Measurements from ENCODE around the gene ERC2.
"Not testable (repeated sequence)": the region's sequence is repeated elsewhere in the genome, so short reads cannot be mapped to it uniquely, and the experiment has no call there.

Gene ERC2

GRCh38 chr3:55863028-55863427, 605.2 kb downstream of the ERC2 start:
- no peak for FAIRE-seq

GRCh38 chr3:55860049-55860721, 608.1 kb downstream of the ERC2 start:
- FAIRE-seq: no peak

DNA sequence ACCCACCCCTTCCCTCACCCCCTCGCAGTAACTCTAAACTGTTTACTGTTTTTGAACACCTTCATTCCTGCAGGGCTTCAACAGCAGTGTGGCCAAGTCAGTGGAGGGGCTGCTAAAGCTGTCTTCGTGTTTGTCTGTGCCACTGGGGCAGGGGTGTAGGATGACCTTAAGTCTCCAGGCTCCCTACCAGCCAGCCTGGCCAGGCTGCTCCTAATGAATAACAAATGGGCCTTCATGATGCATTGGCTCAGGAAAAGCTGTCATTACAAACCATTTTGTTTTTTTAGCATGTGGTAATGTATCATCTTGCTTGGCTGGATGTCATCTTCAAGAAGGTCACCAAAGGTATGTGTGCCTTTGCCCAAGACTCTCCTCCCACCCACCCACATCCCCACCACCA, 609.0 kb downstream of the ERC2 start:
- FAIRE-seq: no peak

GRCh38 chr3:55858727-55859126, 609.5 kb downstream of the ERC2 start:
- FAIRE-seq: no peak

DNA sequence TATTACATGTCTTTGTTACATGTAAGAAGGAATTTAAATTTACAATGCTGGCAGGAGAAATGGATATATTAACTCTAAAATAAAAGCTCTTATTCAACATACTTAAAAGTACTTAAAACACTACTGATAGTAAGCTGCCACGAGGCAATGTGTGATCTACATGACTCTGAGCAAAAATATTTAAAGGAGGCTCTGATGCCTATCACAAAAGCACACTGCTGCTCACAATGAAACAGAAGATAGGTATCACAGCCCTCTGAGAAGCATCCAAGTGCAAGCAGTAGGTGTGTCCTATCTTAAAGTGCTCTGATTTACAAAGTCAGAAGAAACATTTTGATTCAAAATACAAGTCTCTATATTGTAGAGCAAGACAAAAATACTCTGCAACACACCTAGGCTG, 610.0 kb downstream of the ERC2 start:
- no peak for FAIRE-seq

DNA sequence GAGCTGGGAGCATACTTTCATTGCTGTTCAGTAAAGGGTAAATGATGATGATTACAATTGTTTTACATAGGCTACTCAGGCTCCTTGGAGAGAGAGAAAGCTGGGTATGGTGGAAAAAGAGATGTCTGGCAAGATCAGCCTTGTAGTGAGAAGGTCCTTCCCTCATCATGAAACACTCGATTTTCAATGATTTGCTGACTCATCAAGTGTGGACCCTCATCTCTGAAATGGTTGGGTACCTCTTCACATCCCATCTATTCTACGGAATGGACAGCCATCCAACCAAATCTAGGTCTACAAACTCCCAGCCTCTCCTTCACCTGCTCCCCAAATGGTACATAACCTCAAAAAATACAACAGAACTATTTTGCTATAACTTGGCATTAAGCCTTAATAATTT, 610.6 kb downstream of the ERC2 start:
- no peak for FAIRE-seq

GRCh38 chr3:55855311-55855710, 613.0 kb downstream of the ERC2 start:
- FAIRE-seq: no peak

- no peak for FAIRE-seq
Measured at GRCh38 chr3:55854494-55854893, 613.8 kb downstream of the ERC2 start.

DNA sequence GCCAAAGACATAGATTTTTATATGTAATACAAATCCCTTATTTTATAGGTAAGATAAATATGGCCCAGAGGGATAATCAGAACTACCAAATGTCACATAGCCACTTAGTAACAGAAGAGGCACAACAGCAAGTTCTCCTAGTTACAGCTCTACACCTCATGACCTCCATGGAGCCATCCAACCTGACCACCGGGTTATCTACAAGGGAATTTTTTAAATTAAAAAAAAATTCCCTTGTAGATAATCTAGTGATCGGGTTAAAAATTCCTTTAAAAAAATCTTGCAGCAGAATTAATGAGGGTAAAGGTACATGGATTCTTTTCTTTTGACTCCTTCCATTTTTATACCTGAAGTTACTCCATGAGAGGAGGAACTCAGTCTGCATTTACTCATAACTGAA, 615.9 kb downstream of the ERC2 start:
- no peak for FAIRE-seq

GRCh38 chr3:55842204-55842603, 626.1 kb downstream of the ERC2 start:
- no peak for FAIRE-seq

- not testable (repeated sequence) for FAIRE-seq
Measured at GRCh38 chr3:55831876-55832275, 636.4 kb downstream of the ERC2 start.

DNA sequence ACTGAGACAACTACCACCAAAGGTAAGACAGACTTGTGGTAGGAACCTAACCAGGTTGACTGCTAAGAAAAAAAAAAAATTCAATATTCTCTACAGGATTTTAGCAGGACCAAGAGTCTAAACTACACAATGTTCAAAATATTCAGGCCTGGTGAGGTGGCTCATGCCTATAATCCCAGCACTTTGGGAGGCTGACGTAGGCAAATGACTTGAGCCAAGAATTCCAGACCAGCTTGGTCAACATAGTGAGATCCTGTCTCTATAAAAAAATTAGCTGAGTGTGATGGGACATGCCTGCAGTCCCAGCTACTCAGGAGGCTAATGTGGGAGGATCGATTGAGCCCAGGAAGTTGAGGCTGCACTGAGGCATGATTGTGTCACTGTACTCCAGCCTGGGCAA, 639.6 kb downstream of the ERC2 start:
- FAIRE-seq: no peak

- FAIRE-seq: no peak
Measured at GRCh38 chr3:55827786-55828185, 640.5 kb downstream of the ERC2 start.

GRCh38 chr3:55826731-55827496, 641.4 kb downstream of the ERC2 start:
- FAIRE-seq: no peak

DNA sequence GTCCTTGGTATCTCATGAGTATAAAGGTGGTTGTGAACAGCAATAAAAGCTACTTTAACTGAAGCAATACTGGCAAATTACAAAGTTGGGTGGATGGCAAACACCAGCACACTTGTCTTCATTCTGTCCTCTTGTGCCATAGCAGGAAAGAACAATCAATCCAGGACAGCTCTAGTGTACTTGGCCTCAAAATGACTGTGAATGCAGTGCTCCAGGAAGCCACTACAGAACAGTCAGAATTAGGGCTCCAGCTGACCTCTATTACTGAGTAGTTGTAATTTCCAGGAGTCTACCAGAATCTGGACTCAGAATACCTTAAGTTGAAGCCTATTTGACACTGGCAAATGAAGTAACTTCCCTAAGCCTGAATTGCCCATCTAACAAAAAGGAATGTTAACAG, 642.2 kb downstream of the ERC2 start:
- FAIRE-seq: no peak

DNA sequence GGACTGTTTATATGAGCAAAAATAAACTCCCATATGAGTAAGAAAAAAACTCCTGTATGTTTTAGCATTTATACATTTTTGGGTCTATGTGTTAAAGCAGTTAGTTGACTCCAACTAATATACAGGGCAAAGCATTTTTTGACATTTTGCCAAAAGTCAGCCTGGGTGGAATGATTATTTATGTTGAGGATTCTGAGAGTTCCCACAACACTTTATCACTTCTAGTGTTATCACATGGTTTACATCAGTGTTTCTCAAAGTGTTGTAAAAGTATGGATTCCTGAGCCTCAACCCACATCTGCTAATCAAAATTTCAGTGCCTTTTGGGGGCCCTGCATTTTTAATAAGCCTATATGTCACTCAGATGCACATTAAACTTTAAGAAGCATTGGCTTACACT, 643.9 kb downstream of the ERC2 start:
- no peak for FAIRE-seq

GRCh38 chr3:55823829-55824228, 644.4 kb downstream of the ERC2 start:
- FAIRE-seq: no peak

DNA sequence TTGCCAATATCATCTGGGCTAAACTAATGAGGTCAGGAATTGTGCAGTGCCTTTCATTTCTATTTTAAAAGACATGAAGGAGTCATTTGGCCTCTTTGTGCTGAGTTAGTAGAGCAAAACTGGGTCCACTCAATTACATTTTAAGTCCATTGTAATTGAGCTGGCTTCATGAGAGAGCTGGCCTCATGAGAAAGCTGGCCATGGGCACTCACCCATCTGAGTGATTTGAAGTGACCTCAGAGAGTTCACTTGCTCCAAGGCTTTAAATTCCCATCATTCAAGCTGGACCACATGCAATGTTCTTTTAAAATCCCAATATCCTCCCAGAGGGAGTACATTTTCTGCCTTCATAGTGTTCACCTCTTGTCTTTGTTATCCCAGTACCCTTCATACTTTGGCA, 645.3 kb downstream of the ERC2 start:
- no peak for FAIRE-seq

GRCh38 chr3:55819005-55819404, 649.3 kb downstream of the ERC2 start:
- no peak for FAIRE-seq

DNA sequence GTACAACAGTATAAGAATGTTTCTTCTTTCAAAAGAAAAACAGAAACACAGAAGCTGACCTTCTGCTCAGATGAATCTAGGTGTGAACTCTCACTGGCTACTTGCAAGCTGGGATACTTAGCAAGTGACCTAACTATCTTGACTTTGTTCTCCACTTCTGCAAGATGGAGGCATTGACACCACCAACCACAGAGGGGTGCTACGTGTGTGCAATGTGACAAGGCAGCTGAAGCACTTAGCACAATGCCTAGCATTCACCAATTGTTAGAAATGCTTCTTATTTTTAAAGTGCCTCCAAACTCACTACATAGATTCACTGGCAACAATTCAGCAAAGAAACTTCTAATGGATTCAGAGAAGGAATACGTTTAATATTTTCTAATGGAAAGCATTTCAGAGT, 649.8 kb downstream of the ERC2 start:
- FAIRE-seq: no peak

GRCh38 chr3:55816794-55817576, 651.3 kb downstream of the ERC2 start:
- FAIRE-seq: no peak

DNA sequence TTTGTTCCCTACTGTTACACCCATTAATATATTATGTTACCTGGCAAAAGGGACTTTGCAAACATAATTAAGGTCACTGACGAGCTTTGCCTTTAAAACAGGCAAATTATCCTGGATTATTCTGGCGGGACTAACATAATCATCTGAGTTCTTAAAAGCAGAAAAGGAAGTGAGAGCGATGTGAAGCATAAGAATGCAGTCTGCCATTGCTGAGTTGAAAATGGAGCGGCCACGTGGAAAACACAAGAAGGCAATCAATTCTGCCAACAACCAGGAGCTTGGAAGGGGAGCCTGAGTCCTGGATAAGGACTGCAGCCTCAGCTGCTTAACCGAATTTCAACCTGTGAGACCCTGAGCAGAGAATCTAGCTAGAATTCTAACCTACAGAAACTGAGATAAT, 653.0 kb downstream of the ERC2 start:
- no peak for FAIRE-seq

DNA sequence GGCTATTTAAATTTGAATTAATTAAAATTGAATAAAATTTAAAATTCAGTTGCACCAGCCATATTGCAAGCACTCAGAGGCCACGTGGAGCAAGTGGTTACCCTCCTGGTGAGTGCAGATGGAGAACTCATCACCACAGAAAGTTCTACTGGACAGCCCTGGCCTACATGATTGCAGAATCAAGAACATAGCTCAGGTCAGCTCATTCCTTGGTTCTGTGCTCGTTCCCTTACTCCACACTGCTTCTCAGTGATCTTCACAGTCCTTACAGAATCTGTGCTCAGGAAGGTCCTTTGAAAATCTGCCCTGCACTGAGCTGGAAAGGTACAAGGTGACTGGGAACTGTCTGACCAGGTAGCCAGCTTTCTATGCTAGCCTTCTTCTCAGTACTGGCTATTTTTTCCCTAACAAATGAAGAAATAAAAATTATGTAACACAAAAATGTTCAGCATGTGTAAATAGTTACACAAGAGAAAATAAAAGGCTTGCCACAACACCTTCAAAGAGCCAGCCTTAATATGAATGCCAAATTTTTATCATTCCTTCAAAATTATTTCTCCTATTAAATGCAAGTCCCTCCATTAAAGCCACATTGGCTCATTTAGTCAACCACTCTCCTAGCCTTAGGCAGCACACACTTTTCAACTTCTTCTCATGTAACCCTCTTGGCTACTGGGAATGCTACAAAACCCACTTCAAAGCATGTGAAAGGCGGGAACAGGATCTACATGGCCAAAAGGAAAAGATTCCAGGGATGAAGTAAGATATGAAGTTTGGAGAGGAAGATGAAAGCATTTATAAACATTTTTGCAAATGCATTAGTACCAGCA, 654.8 kb downstream of the ERC2 start:
- no peak for FAIRE-seq

Measured in colon (tissue), 2 donors.